ENCODE results near the gene ADCY5. TPM values are rescaled to one million over a fixed set of nuclear protein-coding genes. Genes with fewer than 3 reads are reported as not detected.

ADCY5 gene
- total and polyA plus RNA-seq, 2 donors (not counting 1 experiment from before 2014, with no cell fraction given), result not detected

DNA sequence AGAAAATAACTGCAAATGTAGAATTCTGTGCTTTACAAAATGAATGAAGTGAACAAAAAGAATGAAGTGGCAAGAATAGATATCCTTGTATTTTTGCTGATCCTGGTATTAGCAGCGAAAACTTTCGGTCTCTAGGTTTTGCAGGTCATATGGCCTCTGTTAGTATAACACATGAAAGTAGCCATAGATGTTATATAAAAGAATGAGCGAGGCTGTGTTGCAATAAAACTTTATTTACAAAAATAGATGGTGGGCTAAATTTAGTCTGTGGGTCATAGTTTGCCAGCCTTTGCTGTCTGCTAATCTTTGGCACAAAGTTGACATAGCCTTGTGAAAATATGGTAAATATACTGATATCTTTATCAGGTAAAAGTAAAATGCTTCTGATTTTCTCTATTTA is 212.0 kb downstream of the ADCY5 start:
- DNase-seq, result no peak
- ChIA-PET CTCF (no interaction called here), POLR2A (no interaction called here)
- H4K20me1 ChIP-seq (ENCODE audit: control insufficient read depth, insufficient read depth, low read length, poor library complexity, severe bottlenecking), result no peaks in the 10 kb centered on the region
- Mint-ChIP-seq H3K4me1 (no peaks in the 10 kb centered on the region), H3K27me3 (no peaks in the 10 kb centered on the region), H3K27ac (no peak overlapping the region), H3K9me3 (ENCODE audit: insufficient read depth) (no peaks in the 10 kb centered on the region), H3K4me3 (no peak overlapping the region)
- no peaks in the 10 kb centered on the region for H3K27me3 ChIP-seq (replicated peaks in 1 of 4; ENCODE audit: control extremely low read depth in 1 of 4, control insufficient read depth in 3 of 4, insufficient read depth in 4 of 4, low read length in 3 of 4)
- no peak overlapping the region for H3K9ac ChIP-seq (ENCODE audit: low read length)
- no peaks in the 10 kb centered on the region for H3K4me1 ChIP-seq (ENCODE audit: control insufficient read depth in 2 of 2, insufficient read depth in 2 of 2, low read length in 2 of 2)
- intact Hi-C loops (cut with micrococcal nuclease), result no loop called here
- no peaks in the 10 kb centered on the region for H3K79me2 ChIP-seq (ENCODE audit: control insufficient read depth, insufficient read depth, low read length)
- TF ChIP-seq EZH2 (IDR thresholded peaks at IDR 0.05; ENCODE audit: borderline replicate concordance, insufficient read depth, low read depth, low read length, poor library complexity, severe bottlenecking), result no peak
- TF ChIP-seq, protein P1, sequence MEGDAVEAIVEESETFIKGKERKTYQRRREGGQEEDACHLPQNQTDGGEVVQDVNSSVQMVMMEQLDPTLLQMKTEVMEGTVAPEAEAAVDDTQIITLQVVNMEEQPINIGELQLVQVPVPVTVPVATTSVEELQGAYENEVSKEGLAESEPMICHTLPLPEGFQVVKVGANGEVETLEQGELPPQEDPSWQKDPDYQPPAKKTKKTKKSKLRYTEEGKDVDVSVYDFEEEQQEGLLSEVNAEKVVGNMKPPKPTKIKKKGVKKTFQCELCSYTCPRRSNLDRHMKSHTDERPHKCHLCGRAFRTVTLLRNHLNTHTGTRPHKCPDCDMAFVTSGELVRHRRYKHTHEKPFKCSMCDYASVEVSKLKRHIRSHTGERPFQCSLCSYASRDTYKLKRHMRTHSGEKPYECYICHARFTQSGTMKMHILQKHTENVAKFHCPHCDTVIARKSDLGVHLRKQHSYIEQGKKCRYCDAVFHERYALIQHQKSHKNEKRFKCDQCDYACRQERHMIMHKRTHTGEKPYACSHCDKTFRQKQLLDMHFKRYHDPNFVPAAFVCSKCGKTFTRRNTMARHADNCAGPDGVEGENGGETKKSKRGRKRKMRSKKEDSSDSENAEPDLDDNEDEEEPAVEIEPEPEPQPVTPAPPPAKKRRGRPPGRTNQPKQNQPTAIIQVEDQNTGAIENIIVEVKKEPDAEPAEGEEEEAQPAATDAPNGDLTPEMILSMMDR (IDR thresholded peaks at IDR 0.05), result no peak
- no peak overlapping the region for H3K27ac ChIP-seq (ENCODE audit: low read length in 2 of 2)
- no peak overlapping the region for H3K4me3 ChIP-seq (ENCODE audit: control extremely low read depth in 1 of 5, extremely low read depth in 1 of 5, insufficient read depth in 1 of 5, low read depth in 2 of 5, low read length in 4 of 5)
- H3K9me3 ChIP-seq (ENCODE audit: control extremely low read depth in 1 of 3, control insufficient read depth in 2 of 3, insufficient read depth in 1 of 3, low read length in 2 of 3), result no peaks in the 10 kb centered on the region
- H3K36me3 ChIP-seq (replicated peaks in 1 of 2; ENCODE audit: control extremely low read depth in 1 of 2, control insufficient read depth in 1 of 2, extremely low read depth in 1 of 2, insufficient read depth in 2 of 2, low read length in 1 of 2), result peaks cover 8 to 13% of the 10 kb centered on the region in 2 experiments
- H3K4me2 ChIP-seq (replicated peaks; ENCODE audit: low read depth, low read length, poor library complexity, severe bottlenecking), result no peak overlapping the region
- WGBS (ENCODE audit: insufficient coverage), result 100% methylated on average over 2 of the region's 3 CpGs
- H2AFZ ChIP-seq (ENCODE audit: insufficient read depth, low read depth, low read length, poor library complexity, severe bottlenecking), result no peak overlapping the region
- ATAC-seq (ENCODE audit: low read depth), result no peak

Other genes with a start within 250 kb of the ADCY5 start
- 16.1 and 19.3 TPM in 2 replicates for gene SEC22A, start 247.1 kb downstream of the ADCY5 start, total RNA-seq
- 12.7 and 15.6 TPM in 2 replicates for gene SEC22A, start 247.1 kb downstream of the ADCY5 start, polyA plus RNA-seq
- 30.7 and 31.1 TPM in 2 replicates for gene HACD2, start 136.0 kb upstream of the ADCY5 start, total RNA-seq
- gene HACD2, start 136.0 kb upstream of the ADCY5 start, polyA plus RNA-seq, result 14.5 and 17.9 TPM in 2 replicates